HG03432 (cell line): ENCODE results near the gene HIGD1B.
"Not testable (repeated sequence)": the region's sequence is repeated elsewhere in the genome, so short reads cannot be mapped to it uniquely, and the experiment has no call there.

ENCODE experiments used
- ATAC-seq: cut with Tn5 transposase; IDR thresholded peaks from one replicate; pipeline ENCODE4 v1.9.1; 2021; ENCODE audit warnings: mild to moderate bottlenecking, moderate library complexity; ENCODE audit not compliant: unreplicated experiment

The HIGD1B gene

GRCh38 chr17:44847586-44847985, at the start of gene HIGD1B:
TSS of gene HIGD1B (plus strand) at chr17:44847883. CDS start at chr17:44848153, 270 bp downstream.
- no peak for ATAC-seq

GRCh38 chr17:44798356-44798755, 49.3 kb upstream of the HIGD1B start:
- no peak for ATAC-seq

- no peak for ATAC-seq
These were observed 45.8 kb upstream of the HIGD1B start for GRCh38 chr17:44801880-44802279.

GRCh38 chr17:44804302-44805089, 43.2 kb upstream of the HIGD1B start:
- no peak for ATAC-seq

- no peak for ATAC-seq
These were observed 40.4 kb upstream of the HIGD1B start for GRCh38 chr17:44807093-44807816.

- no peak for ATAC-seq
These were observed 39.9 kb upstream of the HIGD1B start for GRCh38 chr17:44807817-44808155.

- ATAC-seq: no peak
These were observed 39.5 kb upstream of the HIGD1B start for GRCh38 chr17:44808156-44808555.

- ATAC-seq: not testable (repeated sequence)
These were observed 38.9 kb upstream of the HIGD1B start for GRCh38 chr17:44808656-44809388.

GRCh38 chr17:44812263-44812662, 35.4 kb upstream of the HIGD1B start:
- ATAC-seq: no peak

- ATAC-seq: not testable (repeated sequence)
These were observed 29.2 kb upstream of the HIGD1B start for GRCh38 chr17:44818508-44818907.

GRCh38 chr17:44820631-44821212, 27.0 kb upstream of the HIGD1B start:
- no peak for ATAC-seq

GRCh38 chr17:44825236-44825635, 22.4 kb upstream of the HIGD1B start:
- ATAC-seq: not testable (repeated sequence)

- no peak for ATAC-seq
These were observed 21.4 kb upstream of the HIGD1B start for GRCh38 chr17:44826123-44826790.

GRCh38 chr17:44827863-44828262, 19.8 kb upstream of the HIGD1B start:
- ATAC-seq: no peak

GRCh38 chr17:44828919-44829522, 18.7 kb upstream of the HIGD1B start:
- no peak for ATAC-seq

GRCh38 chr17:44829523-44830358, 17.9 kb upstream of the HIGD1B start, which contains the start of gene GJC1:
TSS of gene GJC1 (minus strand) at chr17:44830287. CDS start at chr17:44805817, 24,470 bp downstream.
- ATAC-seq: no peak

- ATAC-seq: no peak
These were observed 17.1 kb upstream of the HIGD1B start for GRCh38 chr17:44830359-44831288.

GRCh38 chr17:44831371-44831770, 16.3 kb upstream of the HIGD1B start:
- no peak for ATAC-seq
